ENCODE results near the gene CLEC4M. TPM values are rescaled to one million over a fixed set of nuclear protein-coding genes. Genes with fewer than 3 reads are reported as not detected.

Gene CLEC4M
- total and polyA plus RNA-seq, 4 donors: 22.2 to 33.5 (median 32.9) TPM

GRCh38 chr19:7779631-7780486 lies 16.8 kb downstream of the CLEC4M start:
- Histone ChIP-seq H3K27me3 (ENCODE audit: control insufficient read depth in 4 of 4, insufficient read depth in 4 of 4, low read length in 3 of 4) (no peaks in the 10 kb centered on the region), H3K27ac (ENCODE audit: low read depth in 1 of 2, low read length in 2 of 2) (no peak overlapping the region), H3K9me3 (ENCODE audit: control insufficient read depth in 4 of 4, low read length in 3 of 4) (peaks cover 0 to 3% (median 0%) of the 10 kb centered on the region in 4 donors), H3K36me3 (ENCODE audit: control insufficient read depth in 4 of 4, insufficient read depth in 3 of 4, low read depth in 1 of 4, low read length in 3 of 4) (no peaks in the 10 kb centered on the region), H3K4me1 (ENCODE audit: control insufficient read depth in 4 of 4, insufficient read depth in 4 of 4, low read length in 3 of 4) (peaks cover 0 to 3% (median 0%) of the 10 kb centered on the region in 4 donors), H3K4me3 (ENCODE audit: low read depth in 1 of 3, low read length in 3 of 3) (no peak overlapping the region), H3K9ac (ENCODE audit: low read depth in 1 of 2, low read length in 2 of 2) (no peak overlapping the region)
- DNase-seq (ENCODE audit: low spot score): no peak
- TF ChIP-seq TAF1 (conservative IDR thresholded peaks at IDR 0.05) (no peak), JUND (IDR thresholded peaks at IDR 0.05) (no peak), ZBTB33 (IDR thresholded peaks at IDR 0.05) (no peak), RXRA (IDR thresholded peaks at IDR 0.05) (no peak), FOXA1 (IDR thresholded peaks at IDR 0.05) (no peak), HNF4G (IDR thresholded peaks at IDR 0.05) (no peak), RAD21 (IDR thresholded peaks at IDR 0.05) (no peak), MAX (IDR thresholded peaks at IDR 0.05) (no peak), EGR1 (IDR thresholded peaks at IDR 0.05; ENCODE audit: low read depth in 2 of 2) (no peak), HNF4A (conservative IDR thresholded peaks at IDR 0.05) (no peak), SP1 (IDR thresholded peaks at IDR 0.05) (no peak), REST (IDR thresholded peaks at IDR 0.05) (no peak), CTCF (IDR thresholded peaks at IDR 0.05; ENCODE audit: low read depth, low read length, missing input control) (no peak), YY1 (IDR thresholded peaks at IDR 0.05) (no peak)
- WGBS: 69% methylated on average over 26 of the region's 26 CpGs

GRCh38 chr19:7781157-7781556 lies 18.1 kb downstream of the CLEC4M start:
- no peak overlapping the region for H3K27ac ChIP-seq (ENCODE audit: low read depth in 1 of 2, low read length in 2 of 2)
- WGBS: 65% methylated on average over 12 of the region's 12 CpGs
- TF ChIP-seq MAX (IDR thresholded peaks at IDR 0.05) (no peak), RAD21 (IDR thresholded peaks at IDR 0.05) (no peak), YY1 (IDR thresholded peaks at IDR 0.05) (no peak), REST (IDR thresholded peaks at IDR 0.05) (no peak), FOXA2 (IDR thresholded peaks at IDR 0.05) (no peak), ATF3 (IDR thresholded peaks at IDR 0.05) (no peak), RXRA (IDR thresholded peaks at IDR 0.05) (no peak), NR2F2 (IDR thresholded peaks at IDR 0.05) (no peak), HNF4G (IDR thresholded peaks at IDR 0.05) (no peak), GABPA (IDR thresholded peaks at IDR 0.05 in 1 of 2, conservative IDR thresholded peaks at IDR 0.05 in 1 of 2) (no peak)

More at GRCh38 chr19:7781157-7781556, 18.1 kb downstream of the CLEC4M start:
- Histone ChIP-seq H3K36me3 (ENCODE audit: control insufficient read depth in 4 of 4, insufficient read depth in 3 of 4, low read depth in 1 of 4, low read length in 3 of 4) (peaks cover 0 to 1% (median 0%) of the 10 kb centered on the region in 4 donors), H3K4me1 (ENCODE audit: control insufficient read depth in 4 of 4, insufficient read depth in 4 of 4, low read length in 3 of 4) (peaks cover 0 to 3% (median 0%) of the 10 kb centered on the region in 4 donors), H3K9me3 (ENCODE audit: control insufficient read depth in 4 of 4, low read length in 3 of 4) (peaks cover 0 to 3% (median 0%) of the 10 kb centered on the region in 4 donors), H3K9ac (ENCODE audit: low read depth in 1 of 2, low read length in 2 of 2) (no peak overlapping the region), H3K27me3 (ENCODE audit: control insufficient read depth in 4 of 4, insufficient read depth in 4 of 4, low read length in 3 of 4) (no peaks in the 10 kb centered on the region), H3K4me3 (ENCODE audit: low read depth in 1 of 3, low read length in 3 of 3) (no peak overlapping the region)
- DNase-seq (ENCODE audit: low spot score): no peak

Data from liver (tissue), 9 donors.